HCT116 (cell line): ENCODE data around the gene NOL4L. TPM values are rescaled to one million over a fixed set of nuclear protein-coding genes. Genes with fewer than 3 reads are reported as not detected.

ENCODE experiments used
- ATAC-seq: fragments of 200-7000 bp; cut with Tn5 transposase; 2 replicates; pipeline ENCODE4 v1.9.1; 2020; ENCODE audit warnings: mild to moderate bottlenecking, moderate library complexity
- BruUV-seq: library from RNA; stranded (reverse); fragments of 400-500 nt; replicated peaks from 2 replicates; lab custom pipeline; 2021; lab: Mats Ljungman, UMichigan
- CTCF ChIA-PET: fragments of 300-600 bp; sonication (Branson Sonifier 250); formaldehyde crosslinking; loops from one replicate; lab custom pipeline; 2021; ENCODE audit warnings: antibody characterized with exemption; lab: Charles Lee
- POLR2A ChIA-PET: fragments of 300-600, 350-600 bp; sonication (Branson Sonifier 250); formaldehyde crosslinking; loops from one replicate; lab custom pipeline; 2021; ENCODE audit warnings: antibody characterized with exemption; lab: Charles Lee
- RAD21 ChIA-PET, 2 experiments: fragments of 300-600 bp; sonication (Branson Sonifier 250); formaldehyde crosslinking; loops; one replicate each; lab custom pipeline; 2023; ENCODE audit warnings: low total read pairs in 2 of 2; ENCODE audit not compliant: uncharacterized antibody in 2 of 2, unreplicated experiment in 2 of 2, low non-redundant PET in 1 of 2; lab: Charles Lee
- DNase-seq: peaks from one replicate; pipeline ENCODE4 v3.0.0-alpha.2; 2010; ENCODE audit warnings: low read depth, low spot score
- H2AFZ ChIP-seq: fragments of 200-600 bp; shearing (Covaris generic), sonication (generic); 2 replicates; pipeline ENCODE4 v1.6.1; 2017; ENCODE audit warnings: low read depth, mixed run types, mixed read lengths, antibody characterized with exemption, low read length; ENCODE audit not compliant: poor library complexity, severe bottlenecking
- H3K27ac ChIP-seq: 2 replicates; pipeline ENCODE4 v1.5.1; 2012; ENCODE audit warnings: low read depth, low read length
- H3K27me3 ChIP-seq: fragments of 200-600 bp; sonication (generic); 2 replicates; pipeline ENCODE4 v1.6.1; 2016; ENCODE audit warnings: mixed run types, low read length, mixed read lengths; ENCODE audit not compliant: insufficient read depth
- H3K36me3 ChIP-seq, 2 experiments: fragments of 200-500 bp in 1 of 2; fragments of 200-600 bp in 1 of 2; sonication (Bioruptor generic) in 1 of 2; sonication (generic) in 1 of 2; 2 replicates each; pipeline versions ENCODE4 v1.5.1 to v1.6.1; 2014 to 2016; ENCODE audit warnings: low read length in 2 of 2, inconsistent platforms in 1 of 2, mixed read lengths in 1 of 2, mixed run types in 1 of 2; ENCODE audit not compliant: insufficient read depth in 2 of 2, control insufficient read depth in 1 of 2
- H3K4me1 ChIP-seq, 2 experiments: fragments of 200-600 bp in 1 of 2; sonication (generic) in 1 of 2; 2 replicates each; pipeline versions ENCODE4 v1.5.1 to v1.6.1; 2012 to 2017; ENCODE audit warnings: low read length in 2 of 2, inconsistent platforms in 1 of 2, mild to moderate bottlenecking in 1 of 2, mixed read lengths in 1 of 2, mixed run types in 1 of 2, moderate library complexity in 1 of 2; ENCODE audit not compliant: insufficient read depth in 2 of 2, control insufficient read depth in 1 of 2
- H3K4me2 ChIP-seq: fragments of 200-600 bp; sonication (generic); 2 replicates; pipeline ENCODE4 v1.6.1; 2017; ENCODE audit warnings: mixed run types, low read length, mixed read lengths
- H3K4me3 ChIP-seq, 2 experiments: fragments of 200-600 bp in 1 of 2; sonication (generic) in 1 of 2; replicated peaks in 1 of 2; 2 replicates each; pipeline ENCODE4 v1.5.1; 2011 to 2016; ENCODE audit warnings: low read length in 2 of 2, control low read depth in 1 of 2, low read depth in 1 of 2, mild to moderate bottlenecking in 1 of 2, mixed read lengths in 1 of 2, mixed run types in 1 of 2
- H3K79me2 ChIP-seq: fragments of 200-600 bp; sonication (generic); 2 replicates; pipeline ENCODE4 v1.6.1; 2017; ENCODE audit warnings: mild to moderate bottlenecking, mixed run types, low read length, moderate library complexity, mixed read lengths; ENCODE audit not compliant: insufficient read depth
- H3K9ac ChIP-seq: fragments of 200-600 bp; sonication (generic); 2 replicates; pipeline ENCODE4 v1.6.1; 2016; ENCODE audit warnings: low read length, mixed read lengths
- H3K9me2 ChIP-seq: fragments of 200-600 bp; sonication (generic), shearing (Covaris generic); 2 replicates; pipeline ENCODE4 v1.6.1; 2017; ENCODE audit warnings: mixed run types, mild to moderate bottlenecking, moderate library complexity; ENCODE audit not compliant: insufficient read depth
- H3K9me3 ChIP-seq, 2 experiments: fragments of 200-500 bp in 1 of 2; fragments of 200-600 bp in 1 of 2; sonication (Bioruptor generic) in 1 of 2; sonication (generic) in 1 of 2; 2 replicates each; pipeline ENCODE4 v1.6.1; 2014 to 2017; ENCODE audit warnings: low read length in 2 of 2, mixed read lengths in 2 of 2, inconsistent platforms in 1 of 2, low read depth in 1 of 2, mild to moderate bottlenecking in 1 of 2, mixed run types in 1 of 2, moderate library complexity in 1 of 2; ENCODE audit not compliant: control insufficient read depth in 1 of 2, insufficient read depth in 1 of 2
- H4K20me1 ChIP-seq: fragments of 200-600 bp; sonication (generic), shearing (Covaris generic); 2 replicates; pipeline ENCODE4 v1.6.1; 2017; ENCODE audit warnings: mixed run types, mild to moderate bottlenecking, moderate library complexity; ENCODE audit not compliant: insufficient read depth
- CBX3 ChIP-seq: IDR thresholded peaks from 2 replicates; pipeline ENCODE4 v1.6.1; 2012; ENCODE audit warnings: low read depth
- CEBPB ChIP-seq: IDR thresholded peaks from 2 replicates; pipeline ENCODE4 v1.6.1; 2012; ENCODE audit warnings: low read depth
- ELF1 ChIP-seq: IDR thresholded peaks from 2 replicates; pipeline ENCODE4 v1.6.1; 2012; ENCODE audit warnings: low read depth, borderline replicate concordance
- EZH2phosphoT487 ChIP-seq: fragments of 200-600 bp; IDR thresholded peaks from 2 replicates; pipeline ENCODE4 v1.6.1; 2018; ENCODE audit warnings: antibody characterized with exemption, borderline replicate concordance
- JUND ChIP-seq: IDR thresholded peaks from 2 replicates; pipeline ENCODE4 v1.6.1; 2012
- POLR2AphosphoS5 ChIP-seq: IDR thresholded peaks from 2 replicates; pipeline ENCODE4 v1.6.1; 2011; ENCODE audit warnings: mild to moderate bottlenecking, low read depth, low read length, moderate library complexity
- SP1 ChIP-seq: IDR thresholded peaks from 2 replicates; pipeline ENCODE4 v1.6.1; 2012; ENCODE audit warnings: low read depth
- SRF ChIP-seq: IDR thresholded peaks from 2 replicates; pipeline ENCODE4 v1.6.1; 2012; ENCODE audit warnings: low read depth
- TCF7L2 ChIP-seq: IDR thresholded peaks from 2 replicates; pipeline ENCODE4 v1.7.0; 2011; ENCODE audit warnings: borderline replicate concordance, inconsistent platforms; ENCODE audit not compliant: insufficient read depth, insufficient read length; ENCODE audit errors: extremely low read depth
- ZFX ChIP-seq: fragments of 450-650 bp; IDR thresholded peaks from 2 replicates; pipeline ENCODE4 v1.6.1; 2017
- ZNF274 ChIP-seq: fragments of 200-500 bp; sonication (Bioruptor generic); IDR thresholded peaks from 2 replicates; pipeline ENCODE4 v1.6.1; 2014; ENCODE audit warnings: mild to moderate bottlenecking, low read depth, low read length, inconsistent platforms
- intact Hi-C: fragments of 100-400 bp; cut with micrococcal nuclease; formaldehyde crosslinking; loops from 2 replicates; pipeline ENCODE4 v1.10.0; 2022
- total RNA-seq: library from RNA; stranded (reverse); gene quantifications from one replicate; pipeline ENCODE4 v1.2.1, GENCODE V29; 2021; ENCODE audit not compliant: unreplicated experiment
- TF ChIP-seq, protein P1 (sequence below), 3 experiments: fragments of 200-600 bp in 1 of 3; sonication (generic) in 1 of 3; IDR thresholded peaks in 2 of 3; conservative IDR thresholded peaks in 1 of 3; 2 replicates each; pipeline ENCODE4 v1.5.1; 2012 to 2017; ENCODE audit warnings: low read depth in 2 of 3, low read length in 2 of 3, antibody characterized with exemption in 1 of 3, borderline replicate concordance in 1 of 3, control low read depth in 1 of 3, mild to moderate bottlenecking in 1 of 3, mixed read lengths in 1 of 3, mixed run types in 1 of 3, moderate library complexity in 1 of 3; ENCODE audit not compliant: insufficient read depth in 1 of 3
- TF ChIP-seq, protein P2 (sequence below): IDR thresholded peaks from 2 replicates; pipeline ENCODE4 v1.6.1; 2012; ENCODE audit warnings: low read depth

NOL4L gene
- total RNA-seq, 1 experiment from 2014 or later, result 5.9 TPM

DNA sequence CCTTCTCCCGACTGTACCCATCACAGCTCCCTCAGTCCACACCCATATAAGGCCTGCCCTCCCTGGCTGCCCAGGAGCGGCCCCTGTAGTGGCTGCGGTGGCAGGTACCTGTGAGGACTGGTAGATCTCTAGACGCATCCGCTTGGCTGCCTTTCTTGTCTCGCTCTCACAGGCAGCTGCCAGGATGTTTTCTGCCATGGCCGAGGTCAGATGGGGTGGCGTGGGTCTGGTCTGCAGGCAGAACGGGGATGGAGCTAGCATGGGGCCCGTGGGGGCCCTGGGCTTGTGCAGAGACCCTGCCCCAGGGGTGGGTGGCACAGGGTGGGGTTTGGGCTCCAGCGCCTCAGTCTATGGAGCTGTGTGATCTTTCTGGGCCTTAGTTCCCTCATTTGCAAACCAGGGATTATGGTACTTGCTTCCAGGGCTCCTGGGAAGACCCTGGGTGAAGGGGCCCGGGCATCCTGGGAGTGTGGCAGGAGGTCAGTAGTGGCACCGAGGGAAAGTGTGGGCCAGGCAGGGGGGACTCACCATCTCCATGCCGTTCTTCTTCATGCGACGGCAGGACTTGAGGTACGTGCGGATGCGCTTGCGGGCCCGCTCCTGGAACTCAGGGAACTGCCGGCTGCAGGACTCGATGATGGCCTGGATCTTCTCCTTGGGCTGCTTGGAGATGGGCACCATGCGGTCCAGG, 132.2 kb downstream of the NOL4L start:
- no peak for ATAC-seq
- Histone ChIP-seq H3K4me3 (no peak overlapping the region), H3K79me2 (no peaks in the 10 kb centered on the region), H3K36me3 (peaks cover 0 to 4% of the 10 kb centered on the region in 2 experiments; a peak in 2 of 4 replicates), H3K4me2 (no peak overlapping the region), H3K4me1 (no peaks in the 10 kb centered on the region), H2AFZ (no peak overlapping the region), H4K20me1 (no peaks in the 10 kb centered on the region), H3K9me3 (no peaks in the 10 kb centered on the region), H3K27ac (no peak overlapping the region), H3K27me3 (no peaks in the 10 kb centered on the region), H3K9ac (no peak overlapping the region), H3K9me2 (no peaks in the 10 kb centered on the region)
- ChIA-PET RAD21 (no interaction called here), CTCF (no interaction called here), POLR2A (no interaction called here)
- intact Hi-C loops, result no loop called here
- no peak for TF ChIP-seq CBX3
- TF ChIP-seq, protein P1, sequence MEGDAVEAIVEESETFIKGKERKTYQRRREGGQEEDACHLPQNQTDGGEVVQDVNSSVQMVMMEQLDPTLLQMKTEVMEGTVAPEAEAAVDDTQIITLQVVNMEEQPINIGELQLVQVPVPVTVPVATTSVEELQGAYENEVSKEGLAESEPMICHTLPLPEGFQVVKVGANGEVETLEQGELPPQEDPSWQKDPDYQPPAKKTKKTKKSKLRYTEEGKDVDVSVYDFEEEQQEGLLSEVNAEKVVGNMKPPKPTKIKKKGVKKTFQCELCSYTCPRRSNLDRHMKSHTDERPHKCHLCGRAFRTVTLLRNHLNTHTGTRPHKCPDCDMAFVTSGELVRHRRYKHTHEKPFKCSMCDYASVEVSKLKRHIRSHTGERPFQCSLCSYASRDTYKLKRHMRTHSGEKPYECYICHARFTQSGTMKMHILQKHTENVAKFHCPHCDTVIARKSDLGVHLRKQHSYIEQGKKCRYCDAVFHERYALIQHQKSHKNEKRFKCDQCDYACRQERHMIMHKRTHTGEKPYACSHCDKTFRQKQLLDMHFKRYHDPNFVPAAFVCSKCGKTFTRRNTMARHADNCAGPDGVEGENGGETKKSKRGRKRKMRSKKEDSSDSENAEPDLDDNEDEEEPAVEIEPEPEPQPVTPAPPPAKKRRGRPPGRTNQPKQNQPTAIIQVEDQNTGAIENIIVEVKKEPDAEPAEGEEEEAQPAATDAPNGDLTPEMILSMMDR (IDR thresholded peaks at IDR 0.05 in 2 of 3, conservative IDR thresholded peaks at IDR 0.05 in 1 of 3; ENCODE audit: borderline replicate concordance in 1 of 3, insufficient read depth in 1 of 3, low read depth in 2 of 3, low read length in 2 of 3), result no peak
- no peak for TF ChIP-seq TCF7L2
- TF ChIP-seq SP1, result no peak
- TF ChIP-seq SRF, result no peak
- no peak for TF ChIP-seq ELF1
- TF ChIP-seq ZNF274, result no peak
- TF ChIP-seq ZFX, result no peak
- TF ChIP-seq, protein P2, sequence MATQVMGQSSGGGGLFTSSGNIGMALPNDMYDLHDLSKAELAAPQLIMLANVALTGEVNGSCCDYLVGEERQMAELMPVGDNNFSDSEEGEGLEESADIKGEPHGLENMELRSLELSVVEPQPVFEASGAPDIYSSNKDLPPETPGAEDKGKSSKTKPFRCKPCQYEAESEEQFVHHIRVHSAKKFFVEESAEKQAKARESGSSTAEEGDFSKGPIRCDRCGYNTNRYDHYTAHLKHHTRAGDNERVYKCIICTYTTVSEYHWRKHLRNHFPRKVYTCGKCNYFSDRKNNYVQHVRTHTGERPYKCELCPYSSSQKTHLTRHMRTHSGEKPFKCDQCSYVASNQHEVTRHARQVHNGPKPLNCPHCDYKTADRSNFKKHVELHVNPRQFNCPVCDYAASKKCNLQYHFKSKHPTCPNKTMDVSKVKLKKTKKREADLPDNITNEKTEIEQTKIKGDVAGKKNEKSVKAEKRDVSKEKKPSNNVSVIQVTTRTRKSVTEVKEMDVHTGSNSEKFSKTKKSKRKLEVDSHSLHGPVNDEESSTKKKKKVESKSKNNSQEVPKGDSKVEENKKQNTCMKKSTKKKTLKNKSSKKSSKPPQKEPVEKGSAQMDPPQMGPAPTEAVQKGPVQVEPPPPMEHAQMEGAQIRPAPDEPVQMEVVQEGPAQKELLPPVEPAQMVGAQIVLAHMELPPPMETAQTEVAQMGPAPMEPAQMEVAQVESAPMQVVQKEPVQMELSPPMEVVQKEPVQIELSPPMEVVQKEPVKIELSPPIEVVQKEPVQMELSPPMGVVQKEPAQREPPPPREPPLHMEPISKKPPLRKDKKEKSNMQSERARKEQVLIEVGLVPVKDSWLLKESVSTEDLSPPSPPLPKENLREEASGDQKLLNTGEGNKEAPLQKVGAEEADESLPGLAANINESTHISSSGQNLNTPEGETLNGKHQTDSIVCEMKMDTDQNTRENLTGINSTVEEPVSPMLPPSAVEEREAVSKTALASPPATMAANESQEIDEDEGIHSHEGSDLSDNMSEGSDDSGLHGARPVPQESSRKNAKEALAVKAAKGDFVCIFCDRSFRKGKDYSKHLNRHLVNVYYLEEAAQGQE, result no peak
- no peak for TF ChIP-seq POLR2AphosphoS5
- no peak for TF ChIP-seq CEBPB
- TF ChIP-seq EZH2phosphoT487, result no peak
- no peak for TF ChIP-seq JUND
- no TSS peak for BruUV-seq
- no peak for DNase-seq
